ENCODE results near the gene C1orf210. TPM values are rescaled to one million over a fixed set of nuclear protein-coding genes. Genes with fewer than 3 reads are reported as not detected.

C1orf210 gene
- total RNA-seq, 1 experiment from 2014 or later, result 7.6 TPM

- no TSS peak for BruUV-seq (replicated peaks)
- H3K27ac ChIP-seq (ENCODE audit: low read depth, low read length), result no peak overlapping the region
- DNase-seq (ENCODE audit: low read depth, low spot score), result no peak
- ChIA-PET CTCF (no interaction called here), RAD21 (ENCODE audit: low non-redundant PET in 1 of 2, low total read pairs in 2 of 2, uncharacterized antibody in 2 of 2, unreplicated experiment in 2 of 2) (no interaction called here), POLR2A (interaction anchor here (1.5 kb wide), 1 partner anchor 9 kb away, joined by 5 read pairs; the partner anchor contains the start of gene C1orf210)
- TF ChIP-seq RAD21 (IDR thresholded peaks at IDR 0.05; ENCODE audit: low read depth), result no peak
- no peak for TF ChIP-seq FOSL1 (IDR thresholded peaks at IDR 0.05; ENCODE audit: low read depth)
- no peak for TF ChIP-seq CBX3 (IDR thresholded peaks at IDR 0.05; ENCODE audit: low read depth)
- no peak for TF ChIP-seq SIN3A (IDR thresholded peaks at IDR 0.05; ENCODE audit: low read depth)
- TF ChIP-seq SP1 (IDR thresholded peaks at IDR 0.05; ENCODE audit: low read depth), result no peak
- no peak for TF ChIP-seq YY1 (IDR thresholded peaks at IDR 0.05; ENCODE audit: extremely low read depth, insufficient replicate concordance, low read depth, low read length)
- TF ChIP-seq ZNF274 (IDR thresholded peaks at IDR 0.05; ENCODE audit: low read depth, low read length), result no peak
- TF ChIP-seq JUND (IDR thresholded peaks at IDR 0.05), result no peak
- TF ChIP-seq TCF7L2 (IDR thresholded peaks at IDR 0.05; ENCODE audit: borderline replicate concordance, extremely low read depth, insufficient read depth, insufficient read length), result no peak
- no peak overlapping the region for H3K4me2 ChIP-seq (ENCODE audit: low read length)
- ATAC-seq, result no peak
- H3K27me3 ChIP-seq (ENCODE audit: insufficient read depth, low read length), result no peaks in the 10 kb centered on the region
- no peak overlapping the region for H2AFZ ChIP-seq (ENCODE audit: low read depth, low read length, poor library complexity, severe bottlenecking)
- H3K4me3 ChIP-seq (replicated peaks in 1 of 2; ENCODE audit: low read depth in 1 of 2, low read length in 2 of 2), result no peak overlapping the region
- H3K9me3 ChIP-seq (ENCODE audit: control insufficient read depth in 1 of 2, insufficient read depth in 1 of 2, low read depth in 1 of 2, low read length in 2 of 2), result no peaks in the 10 kb centered on the region
- intact Hi-C loops (cut with micrococcal nuclease), result no loop called here
- H3K4me1 ChIP-seq (ENCODE audit: control insufficient read depth in 1 of 2, insufficient read depth in 2 of 2, low read length in 2 of 2), result peaks cover 4 to 12% of the 10 kb centered on the region in 2 experiments; a peak in 3 of 4 replicates
- H3K9ac ChIP-seq (ENCODE audit: low read length), result no peak overlapping the region
- H3K36me3 ChIP-seq (ENCODE audit: control insufficient read depth in 1 of 2, insufficient read depth in 2 of 2, low read length in 2 of 2), result no peaks in the 10 kb centered on the region
- H3K9me2 ChIP-seq (ENCODE audit: insufficient read depth), result no peaks in the 10 kb centered on the region
- H3K79me2 ChIP-seq (ENCODE audit: insufficient read depth, low read length), result no peaks in the 10 kb centered on the region
- H4K20me1 ChIP-seq (ENCODE audit: insufficient read depth), result no peaks in the 10 kb centered on the region
These were observed 9.4 kb downstream of the C1orf210 start for GRCh38 chr1:43275826-43276620.

- no peaks in the 10 kb centered on the region for H3K9me2 ChIP-seq (ENCODE audit: insufficient read depth)
- TF ChIP-seq ZBTB33 (IDR thresholded peaks at IDR 0.05; ENCODE audit: extremely low read depth, insufficient replicate concordance, low read length), result no peak
- no peak for TF ChIP-seq RAD21 (IDR thresholded peaks at IDR 0.05; ENCODE audit: low read depth)
- no peak for TF ChIP-seq EZH2phosphoT487 (IDR thresholded peaks at IDR 0.05; ENCODE audit: borderline replicate concordance)
- no peak for TF ChIP-seq ZFX (IDR thresholded peaks at IDR 0.05)
- TF ChIP-seq CEBPB (IDR thresholded peaks at IDR 0.05; ENCODE audit: low read depth), result no peak
- TF ChIP-seq FOSL1 (IDR thresholded peaks at IDR 0.05; ENCODE audit: low read depth), result no peak
- TF ChIP-seq EZH2 (IDR thresholded peaks at IDR 0.05), result no peak
- no peak for TF ChIP-seq ELF1 (IDR thresholded peaks at IDR 0.05; ENCODE audit: borderline replicate concordance, low read depth)
- no peak for TF ChIP-seq POLR2AphosphoS5 (IDR thresholded peaks at IDR 0.05; ENCODE audit: low read depth, low read length)
- no peak for TF ChIP-seq MAX (IDR thresholded peaks at IDR 0.05)
- no peak for TF ChIP-seq TCF7L2 (IDR thresholded peaks at IDR 0.05; ENCODE audit: borderline replicate concordance, extremely low read depth, insufficient read depth, insufficient read length)
- TF ChIP-seq JUND (IDR thresholded peaks at IDR 0.05), result no peak
- H3K4me3 ChIP-seq (replicated peaks in 1 of 2; ENCODE audit: low read depth in 1 of 2, low read length in 2 of 2), result no peak overlapping the region
- H3K27me3 ChIP-seq (ENCODE audit: insufficient read depth, low read length), result no peaks in the 10 kb centered on the region
- ChIA-PET RAD21 (ENCODE audit: low non-redundant PET in 1 of 2, low total read pairs in 2 of 2, uncharacterized antibody in 2 of 2, unreplicated experiment in 2 of 2) (no interaction called here), POLR2A (no interaction called here), CTCF (no interaction called here)
- H4K20me1 ChIP-seq (ENCODE audit: insufficient read depth), result no peaks in the 10 kb centered on the region
- H3K36me3 ChIP-seq (ENCODE audit: control insufficient read depth in 1 of 2, insufficient read depth in 2 of 2, low read length in 2 of 2), result no peaks in the 10 kb centered on the region
- no peak overlapping the region for H3K4me2 ChIP-seq (ENCODE audit: low read length)
- no TSS peak for BruUV-seq (replicated peaks)
- H3K79me2 ChIP-seq (ENCODE audit: insufficient read depth, low read length), result no peaks in the 10 kb centered on the region
- intact Hi-C loops (cut with micrococcal nuclease), result no loop called here
- H3K9me3 ChIP-seq (ENCODE audit: control insufficient read depth in 1 of 2, insufficient read depth in 1 of 2, low read depth in 1 of 2, low read length in 2 of 2), result no peaks in the 10 kb centered on the region
- H3K27ac ChIP-seq (ENCODE audit: low read depth, low read length), result no peak overlapping the region
- no peak overlapping the region for H2AFZ ChIP-seq (ENCODE audit: low read depth, low read length, poor library complexity, severe bottlenecking)
- H3K4me1 ChIP-seq (ENCODE audit: control insufficient read depth in 1 of 2, insufficient read depth in 2 of 2, low read length in 2 of 2), result peaks cover 9 to 24% of the 10 kb centered on the region in 2 experiments
- ATAC-seq (no peak), DNase-seq (ENCODE audit: low read depth, low spot score) (no peak)
- no peak overlapping the region for H3K9ac ChIP-seq (ENCODE audit: low read length)
These were observed 10.6 kb downstream of the C1orf210 start for GRCh38 chr1:43274804-43275180.
